ENCODE results near the gene SHKBP1. TPM values are rescaled to one million over a fixed set of nuclear protein-coding genes. Genes with fewer than 3 reads are reported as not detected.

SHKBP1 gene
- total and polyA plus RNA-seq, 9 of the 15 experiments (the other 6 are each of a cell fraction or from before 2014, with no cell fraction given) = 1.2 to 58.1 (median 22.3) TPM

GRCh38 chr19:40612831-40613689 lies 36.4 kb downstream of the SHKBP1 start (continued):
- TF ChIP-seq, protein P1, sequence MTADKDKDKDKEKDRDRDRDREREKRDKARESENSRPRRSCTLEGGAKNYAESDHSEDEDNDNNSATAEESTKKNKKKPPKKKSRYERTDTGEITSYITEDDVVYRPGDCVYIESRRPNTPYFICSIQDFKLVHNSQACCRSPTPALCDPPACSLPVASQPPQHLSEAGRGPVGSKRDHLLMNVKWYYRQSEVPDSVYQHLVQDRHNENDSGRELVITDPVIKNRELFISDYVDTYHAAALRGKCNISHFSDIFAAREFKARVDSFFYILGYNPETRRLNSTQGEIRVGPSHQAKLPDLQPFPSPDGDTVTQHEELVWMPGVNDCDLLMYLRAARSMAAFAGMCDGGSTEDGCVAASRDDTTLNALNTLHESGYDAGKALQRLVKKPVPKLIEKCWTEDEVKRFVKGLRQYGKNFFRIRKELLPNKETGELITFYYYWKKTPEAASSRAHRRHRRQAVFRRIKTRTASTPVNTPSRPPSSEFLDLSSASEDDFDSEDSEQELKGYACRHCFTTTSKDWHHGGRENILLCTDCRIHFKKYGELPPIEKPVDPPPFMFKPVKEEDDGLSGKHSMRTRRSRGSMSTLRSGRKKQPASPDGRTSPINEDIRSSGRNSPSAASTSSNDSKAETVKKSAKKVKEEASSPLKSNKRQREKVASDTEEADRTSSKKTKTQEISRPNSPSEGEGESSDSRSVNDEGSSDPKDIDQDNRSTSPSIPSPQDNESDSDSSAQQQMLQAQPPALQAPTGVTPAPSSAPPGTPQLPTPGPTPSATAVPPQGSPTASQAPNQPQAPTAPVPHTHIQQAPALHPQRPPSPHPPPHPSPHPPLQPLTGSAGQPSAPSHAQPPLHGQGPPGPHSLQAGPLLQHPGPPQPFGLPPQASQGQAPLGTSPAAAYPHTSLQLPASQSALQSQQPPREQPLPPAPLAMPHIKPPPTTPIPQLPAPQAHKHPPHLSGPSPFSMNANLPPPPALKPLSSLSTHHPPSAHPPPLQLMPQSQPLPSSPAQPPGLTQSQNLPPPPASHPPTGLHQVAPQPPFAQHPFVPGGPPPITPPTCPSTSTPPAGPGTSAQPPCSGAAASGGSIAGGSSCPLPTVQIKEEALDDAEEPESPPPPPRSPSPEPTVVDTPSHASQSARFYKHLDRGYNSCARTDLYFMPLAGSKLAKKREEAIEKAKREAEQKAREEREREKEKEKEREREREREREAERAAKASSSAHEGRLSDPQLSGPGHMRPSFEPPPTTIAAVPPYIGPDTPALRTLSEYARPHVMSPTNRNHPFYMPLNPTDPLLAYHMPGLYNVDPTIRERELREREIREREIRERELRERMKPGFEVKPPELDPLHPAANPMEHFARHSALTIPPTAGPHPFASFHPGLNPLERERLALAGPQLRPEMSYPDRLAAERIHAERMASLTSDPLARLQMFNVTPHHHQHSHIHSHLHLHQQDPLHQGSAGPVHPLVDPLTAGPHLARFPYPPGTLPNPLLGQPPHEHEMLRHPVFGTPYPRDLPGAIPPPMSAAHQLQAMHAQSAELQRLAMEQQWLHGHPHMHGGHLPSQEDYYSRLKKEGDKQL (CRISPR knock-in tag; IDR thresholded peaks at IDR 0.05; ENCODE audit: borderline replicate concordance) = peak; percentile 87; the same call in 1 of the 2 replicates
- TF ChIP-seq FUS (optimal IDR thresholded peaks at IDR 0.05; ENCODE audit: low read depth, low read length) = no peak
- TF ChIP-seq, protein P2, sequence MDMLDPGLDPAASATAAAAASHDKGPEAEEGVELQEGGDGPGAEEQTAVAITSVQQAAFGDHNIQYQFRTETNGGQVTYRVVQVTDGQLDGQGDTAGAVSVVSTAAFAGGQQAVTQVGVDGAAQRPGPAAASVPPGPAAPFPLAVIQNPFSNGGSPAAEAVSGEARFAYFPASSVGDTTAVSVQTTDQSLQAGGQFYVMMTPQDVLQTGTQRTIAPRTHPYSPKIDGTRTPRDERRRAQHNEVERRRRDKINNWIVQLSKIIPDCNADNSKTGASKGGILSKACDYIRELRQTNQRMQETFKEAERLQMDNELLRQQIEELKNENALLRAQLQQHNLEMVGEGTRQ (CRISPR knock-in tag; IDR thresholded peaks at IDR 0.05) = no peak
- TF ChIP-seq, protein P3, sequence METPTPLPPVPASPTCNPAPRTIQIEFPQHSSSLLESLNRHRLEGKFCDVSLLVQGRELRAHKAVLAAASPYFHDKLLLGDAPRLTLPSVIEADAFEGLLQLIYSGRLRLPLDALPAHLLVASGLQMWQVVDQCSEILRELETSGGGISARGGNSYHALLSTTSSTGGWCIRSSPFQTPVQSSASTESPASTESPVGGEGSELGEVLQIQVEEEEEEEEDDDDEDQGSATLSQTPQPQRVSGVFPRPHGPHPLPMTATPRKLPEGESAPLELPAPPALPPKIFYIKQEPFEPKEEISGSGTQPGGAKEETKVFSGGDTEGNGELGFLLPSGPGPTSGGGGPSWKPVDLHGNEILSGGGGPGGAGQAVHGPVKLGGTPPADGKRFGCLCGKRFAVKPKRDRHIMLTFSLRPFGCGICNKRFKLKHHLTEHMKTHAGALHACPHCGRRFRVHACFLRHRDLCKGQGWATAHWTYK (CRISPR knock-in tag; IDR thresholded peaks at IDR 0.05) = no peak
- TF ChIP-seq TEAD1 (CRISPR knock-in tag; IDR thresholded peaks at IDR 0.05) = no peak
- no peak for TF ChIP-seq GABPB2 (CRISPR knock-in tag; conservative IDR thresholded peaks at IDR 0.05)
- TF ChIP-seq KHSRP (IDR thresholded peaks at IDR 0.05) = no peak
- peak; percentile 50; the same call in 1 of the 2 replicates for TF ChIP-seq PHF8 (IDR thresholded peaks at IDR 0.05; ENCODE audit: borderline replicate concordance, low read length)
- TF ChIP-seq ZNF282 (CRISPR knock-in tag; IDR thresholded peaks at IDR 0.05) = no peak
- TF ChIP-seq ARNT (IDR thresholded peaks at IDR 0.05) = peak; percentile 23 to 73; a peak in 2 of 4 replicates
- no peak for TF ChIP-seq FOXJ2 (tag; IDR thresholded peaks at IDR 0.05)
- TF ChIP-seq NFIC (IDR thresholded peaks at IDR 0.05) = peak; percentile 90
- TF ChIP-seq, protein P4, sequence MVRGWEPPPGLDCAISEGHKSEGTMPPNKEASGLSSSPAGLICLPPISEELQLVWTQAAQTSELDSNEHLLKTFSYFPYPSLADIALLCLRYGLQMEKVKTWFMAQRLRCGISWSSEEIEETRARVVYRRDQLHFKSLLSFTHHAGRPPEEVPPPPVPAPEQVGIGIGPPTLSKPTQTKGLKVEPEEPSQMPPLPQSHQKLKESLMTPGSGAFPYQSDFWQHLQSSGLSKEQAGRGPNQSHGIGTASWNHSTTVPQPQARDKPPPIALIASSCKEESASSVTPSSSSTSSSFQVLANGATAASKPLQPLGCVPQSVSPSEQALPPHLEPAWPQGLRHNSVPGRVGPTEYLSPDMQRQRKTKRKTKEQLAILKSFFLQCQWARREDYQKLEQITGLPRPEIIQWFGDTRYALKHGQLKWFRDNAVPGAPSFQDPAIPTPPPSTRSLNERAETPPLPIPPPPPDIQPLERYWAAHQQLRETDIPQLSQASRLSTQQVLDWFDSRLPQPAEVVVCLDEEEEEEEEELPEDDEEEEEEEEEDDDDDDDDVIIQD (CRISPR knock-in tag; IDR thresholded peaks at IDR 0.05) = no peak
- no peak for TF ChIP-seq ELK3 (CRISPR knock-in tag; IDR thresholded peaks at IDR 0.05)
- no peak for TF ChIP-seq TRIM28 (IDR thresholded peaks at IDR 0.05)
- TF ChIP-seq NFIX (CRISPR knock-in tag; IDR thresholded peaks at IDR 0.05; ENCODE audit: low read depth) = no peak
- peak; percentile 18; the same call in 1 of the 2 replicates for TF ChIP-seq DPF2 (IDR thresholded peaks at IDR 0.05)
- no peak for TF ChIP-seq ZNF830 (CRISPR knock-in tag; IDR thresholded peaks at IDR 0.05)
- TF ChIP-seq SMARCA5 (IDR thresholded peaks at IDR 0.05) = peak; percentile 86

All from K562 (cell line).